Measurements from ENCODE around the gene NDUFS8.

GRCh38 chr11:68083517-68083916 lies 53.0 kb downstream of the NDUFS8 start:
- TF ChIP-seq POLR2AphosphoS5 (IDR thresholded peaks at IDR 0.05) (no peak), CTCF (IDR thresholded peaks at IDR 0.05) (no peak), POLR2A (IDR thresholded peaks at IDR 0.05) (no peak)
